ENCODE results near the gene CUEDC1. TPM values are rescaled to one million over a fixed set of nuclear protein-coding genes. Genes with fewer than 3 reads are reported as not detected.

The CUEDC1 gene
- total RNA-seq, 3 donors from 2014 or later = 23.5 to 46.8 (median 23.6) TPM

- TF ChIP-seq, protein P1, sequence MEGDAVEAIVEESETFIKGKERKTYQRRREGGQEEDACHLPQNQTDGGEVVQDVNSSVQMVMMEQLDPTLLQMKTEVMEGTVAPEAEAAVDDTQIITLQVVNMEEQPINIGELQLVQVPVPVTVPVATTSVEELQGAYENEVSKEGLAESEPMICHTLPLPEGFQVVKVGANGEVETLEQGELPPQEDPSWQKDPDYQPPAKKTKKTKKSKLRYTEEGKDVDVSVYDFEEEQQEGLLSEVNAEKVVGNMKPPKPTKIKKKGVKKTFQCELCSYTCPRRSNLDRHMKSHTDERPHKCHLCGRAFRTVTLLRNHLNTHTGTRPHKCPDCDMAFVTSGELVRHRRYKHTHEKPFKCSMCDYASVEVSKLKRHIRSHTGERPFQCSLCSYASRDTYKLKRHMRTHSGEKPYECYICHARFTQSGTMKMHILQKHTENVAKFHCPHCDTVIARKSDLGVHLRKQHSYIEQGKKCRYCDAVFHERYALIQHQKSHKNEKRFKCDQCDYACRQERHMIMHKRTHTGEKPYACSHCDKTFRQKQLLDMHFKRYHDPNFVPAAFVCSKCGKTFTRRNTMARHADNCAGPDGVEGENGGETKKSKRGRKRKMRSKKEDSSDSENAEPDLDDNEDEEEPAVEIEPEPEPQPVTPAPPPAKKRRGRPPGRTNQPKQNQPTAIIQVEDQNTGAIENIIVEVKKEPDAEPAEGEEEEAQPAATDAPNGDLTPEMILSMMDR (IDR thresholded peaks at IDR 0.05) = no peak
- H3K9me3 ChIP-seq = no peaks in the 10 kb centered on the region
- intact Hi-C loops (cut with DNase I, micrococcal nuclease) = no loop called here
- peak; percentile 32 for ATAC-seq
- H3K4me3 ChIP-seq = no peak overlapping the region
- no peaks in the 10 kb centered on the region for H3K36me3 ChIP-seq (ENCODE audit: low read depth)
- H3K4me1 ChIP-seq (ENCODE audit: low read depth) = peaks cover 7% of the 10 kb centered on the region
- no peak for DNase-seq
Observed at GRCh38 chr17:57993471-57994365, 38.5 kb upstream of the CUEDC1 start.

DNA sequence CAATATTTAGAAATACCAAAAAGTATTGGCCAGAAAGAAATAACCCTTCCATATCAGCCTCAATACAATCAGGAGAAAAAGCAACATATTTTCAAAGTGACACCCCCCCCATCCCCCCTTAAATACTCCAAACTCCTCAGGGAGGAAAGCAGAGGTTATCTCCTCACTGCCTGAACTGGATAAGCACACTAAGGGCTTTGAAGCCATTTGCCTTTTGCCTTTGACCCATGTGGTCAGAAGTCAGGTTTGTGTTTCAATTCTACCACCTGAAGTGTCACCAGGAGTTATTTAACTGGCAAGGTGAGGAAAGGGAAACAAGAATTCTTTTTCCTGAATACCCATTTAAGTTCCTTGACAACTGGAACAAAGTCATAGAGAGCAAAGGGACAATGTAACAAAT lies 36.3 kb upstream of the CUEDC1 start:
- ATAC-seq = no peak
- no peaks in the 10 kb centered on the region for H3K36me3 ChIP-seq (ENCODE audit: low read depth)

DNA sequence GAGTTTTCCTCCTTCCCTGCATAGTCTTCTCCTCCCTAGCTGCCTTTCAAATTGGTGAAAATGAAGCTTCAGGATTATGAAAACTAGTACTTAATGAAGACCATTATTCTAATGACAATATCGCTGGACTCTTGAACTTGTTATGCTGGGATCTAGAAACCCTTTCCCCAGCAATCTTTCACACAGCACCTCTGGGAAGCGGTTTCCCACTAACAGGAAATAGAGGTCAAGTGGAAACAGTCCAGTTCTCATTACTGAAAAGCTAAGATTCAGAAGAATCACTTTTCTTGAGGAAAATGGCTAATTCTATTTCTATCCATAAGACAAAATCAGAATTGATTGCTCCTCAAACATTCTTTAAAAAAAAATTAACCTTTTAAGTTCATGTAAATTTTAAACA lies 34.8 kb upstream of the CUEDC1 start:
- Histone ChIP-seq H3K9me3 (no peaks in the 10 kb centered on the region), H3K4me3 (no peak overlapping the region), H3K36me3 (ENCODE audit: low read depth) (no peaks in the 10 kb centered on the region), H3K4me1 (ENCODE audit: low read depth) (peaks cover 21% of the 10 kb centered on the region)
- ATAC-seq = no peak
- TF ChIP-seq, protein P1 (IDR thresholded peaks at IDR 0.05) = no peak
- intact Hi-C loops (cut with DNase I, micrococcal nuclease) = no loop called here
- no peak for DNase-seq

More for the DNA sequence above, 36.3 kb upstream of the CUEDC1 start:
- Histone ChIP-seq H3K4me1 (ENCODE audit: low read depth) (peaks cover 9% of the 10 kb centered on the region), H3K9me3 (no peaks in the 10 kb centered on the region), H3K4me3 (no peak overlapping the region)
- intact Hi-C loops (cut with DNase I, micrococcal nuclease) = no loop called here
- DNase-seq = no peak
- TF ChIP-seq, protein P1 (IDR thresholded peaks at IDR 0.05) = no peak

DNA sequence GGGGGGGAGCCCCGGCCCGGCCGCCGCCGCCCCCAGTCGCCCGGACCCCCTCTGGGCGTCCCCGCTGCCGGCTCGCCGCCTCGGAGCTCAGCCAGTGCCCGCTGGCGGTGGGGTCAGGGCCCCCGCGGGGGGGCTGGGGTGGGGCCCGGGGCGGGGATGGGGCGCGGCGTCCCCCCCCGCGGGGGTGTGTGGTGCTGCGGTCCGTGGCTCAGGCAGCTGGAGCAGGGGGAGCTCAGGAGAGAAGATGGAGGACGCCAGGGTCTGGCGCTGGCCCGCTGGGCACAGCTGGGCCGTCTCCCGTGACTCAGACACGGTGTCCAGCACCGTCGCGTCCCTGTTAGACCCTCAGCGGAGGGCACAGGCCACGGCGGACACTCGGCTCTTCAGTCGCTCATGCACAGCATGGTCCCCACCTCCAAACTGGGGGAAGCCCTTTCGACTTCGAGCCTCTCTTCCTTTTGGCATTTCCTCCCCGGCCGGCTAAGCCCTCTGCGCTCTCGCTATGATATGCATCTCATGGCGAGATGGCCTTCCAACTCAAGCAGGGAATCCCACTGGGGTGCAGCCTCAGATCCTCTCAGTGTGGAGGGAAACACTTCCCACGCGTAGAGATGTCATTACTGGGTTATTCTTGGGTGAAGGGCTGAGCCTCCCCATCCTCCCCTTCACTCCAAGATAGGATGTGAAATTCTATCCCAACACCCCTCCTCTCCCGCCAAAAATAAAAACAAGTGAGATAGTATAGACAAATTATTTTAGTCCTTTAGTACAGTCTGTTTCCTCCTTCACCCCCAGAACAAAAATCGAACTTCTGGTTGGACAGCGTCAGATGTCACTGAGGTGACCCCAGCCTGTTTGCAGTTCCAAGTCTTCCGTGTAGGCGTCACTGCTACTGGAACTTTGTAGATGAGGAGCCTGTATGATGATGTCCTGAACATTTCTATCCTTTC lies 33.4 kb upstream of the CUEDC1 start:
- H3K4me3 ChIP-seq = peak overlapping the region; percentile 72
- peaks cover 26% of the 10 kb centered on the region for H3K4me1 ChIP-seq (ENCODE audit: low read depth)
- peak; percentile 83 for ATAC-seq
- H3K9me3 ChIP-seq = no peaks in the 10 kb centered on the region
- peak; percentile 77 to 88 (median 84) for DNase-seq
- TF ChIP-seq, protein P1 (IDR thresholded peaks at IDR 0.05) = no peak
- no peaks in the 10 kb centered on the region for H3K36me3 ChIP-seq (ENCODE audit: low read depth)
- intact Hi-C loops (cut with DNase I, micrococcal nuclease) = no loop called here

GRCh38 chr17:57987581-57988300 lies 32.5 kb upstream of the CUEDC1 start, which contains the start of gene VEZF1:
VEZF1 (minus strand) TSS chr17:57988254; CDS start chr17:57988111, 143 bp downstream.
- peak; percentile 83 for ATAC-seq
- Histone ChIP-seq H3K4me3 (peak within 1 kb of the TSS; percentile 72), H3K4me1 (ENCODE audit: low read depth) (peaks cover 26% of the 10 kb centered on the region), H3K36me3 (ENCODE audit: low read depth) (no peaks in the 10 kb centered on the region), H3K9me3 (no peaks in the 10 kb centered on the region)
- TF ChIP-seq, protein P1 (IDR thresholded peaks at IDR 0.05) = no peak
- intact Hi-C loops (cut with DNase I, micrococcal nuclease) = no loop called here
- peak; percentile 79 to 90 (median 88) for DNase-seq

Measured in mucosa of descending colon (tissue), 3 donors.